GM18505 (cell line): ENCODE data around the gene SCGB1C2.
"Not testable (repeated sequence)": the region's sequence is repeated elsewhere in the genome, so short reads cannot be mapped to it uniquely, and the experiment has no call there.

Experiments used
- ATAC-seq: cut with Tn5 transposase; IDR thresholded peaks from one replicate; pipeline ENCODE4 v1.9.1; 2021; ENCODE audit not compliant: unreplicated experiment
- POLR2A ChIP-seq: IDR thresholded peaks from 4 replicates; pipeline ENCODE4 v1.6.1; 2011; ENCODE audit warnings: borderline replicate concordance; ENCODE audit not compliant: insufficient read depth, insufficient read length; ENCODE audit errors: extremely low read depth

Gene SCGB1C2

GRCh38 chr17:137166-137807 lies at the start of gene SCGB1C2:
Gene SCGB1C2 (plus strand): TSS chr17:137569. CDS start chr17:137591, 22 bp downstream.
- ATAC-seq = not testable (repeated sequence)

- not testable (repeated sequence) for ATAC-seq
Measured at GRCh38 chr17:113111-113510, 24.3 kb upstream of the SCGB1C2 start.

GRCh38 chr17:118339-118917 lies 18.9 kb upstream of the SCGB1C2 start:
- ATAC-seq = not testable (repeated sequence)

- not testable (repeated sequence) for ATAC-seq
Measured at GRCh38 chr17:133932-134331, 3.4 kb upstream of the SCGB1C2 start.

- ATAC-seq = peak; percentile 83
Measured at GRCh38 chr17:134332-134785, 3.0 kb upstream of the SCGB1C2 start.

GRCh38 chr17:135022-135421 lies 2.3 kb upstream of the SCGB1C2 start:
- ATAC-seq = not testable (repeated sequence)

- ATAC-seq = not testable (repeated sequence)
Measured at GRCh38 chr17:135895-136294, 1.5 kb upstream of the SCGB1C2 start.

GRCh38 chr17:136531-136930 lies 838 bp upstream of the SCGB1C2 start:
- ATAC-seq = not testable (repeated sequence)

- not testable (repeated sequence) for ATAC-seq
Measured at GRCh38 chr17:139401-140205, 2.2 kb downstream of the SCGB1C2 start.

GRCh38 chr17:142102-142661 lies 4.8 kb downstream of the SCGB1C2 start:
- no peak for ATAC-seq
- no peak for TF ChIP-seq POLR2A

- ATAC-seq = no peak
- TF ChIP-seq POLR2A = no peak
Measured at GRCh38 chr17:142876-143784, 5.8 kb downstream of the SCGB1C2 start.

- no peak for TF ChIP-seq POLR2A
- no peak for ATAC-seq
Measured at GRCh38 chr17:143785-144281, 6.5 kb downstream of the SCGB1C2 start.

GRCh38 chr17:144936-145670 lies 7.7 kb downstream of the SCGB1C2 start:
- ATAC-seq = no peak
- TF ChIP-seq POLR2A = no peak
